MCF 10A (cell line): ENCODE results near the gene SMARCD2. TPM values are rescaled to one million over a fixed set of nuclear protein-coding genes. Genes with fewer than 3 reads are reported as not detected.

ENCODE experiments used
- BruUV-seq: library from RNA; stranded (reverse); fragments of 400-500 nt; replicated peaks from 2 replicates; lab custom pipeline; 2021; lab: Mats Ljungman, UMichigan
- CTCF ChIA-PET: fragments of 300-600 bp; sonication (Branson Sonifier 250); formaldehyde crosslinking; extraction: SDS; loops from one replicate; lab custom pipeline; 2021; ENCODE audit warnings: antibody characterized with exemption, inconsistent platforms; lab: Yijun Ruan, JAX
- POLR2A ChIA-PET: fragments of 300-600, 350-650 bp; sonication (Branson Sonifier 250); formaldehyde crosslinking; extraction: SDS; loops from one replicate; lab custom pipeline; 2020; ENCODE audit warnings: antibody characterized with exemption, inconsistent platforms; lab: Yijun Ruan, JAX
- DNase-seq: peaks from one replicate; pipeline ENCODE4 v3.0.0-alpha.2; 2018; ENCODE audit not compliant: unreplicated experiment
- H3K27ac Mint-ChIP-seq: one replicate; pipeline ENCODE4 v1.8.0; 2022; ENCODE audit warnings: mild to moderate bottlenecking, low read depth, mixed read lengths; ENCODE audit not compliant: unreplicated experiment
- H3K27me3 Mint-ChIP-seq: one replicate; pipeline ENCODE4 v1.8.0; 2022; ENCODE audit warnings: mixed read lengths; ENCODE audit not compliant: insufficient read depth, unreplicated experiment
- H3K36me3 Mint-ChIP-seq: one replicate; pipeline ENCODE4 v1.8.0; 2022; ENCODE audit warnings: mild to moderate bottlenecking, moderate library complexity, mixed read lengths; ENCODE audit not compliant: insufficient read depth, unreplicated experiment
- H3K4me1 Mint-ChIP-seq: one replicate; pipeline ENCODE4 v1.8.0; 2022; ENCODE audit warnings: mixed read lengths; ENCODE audit not compliant: insufficient read depth, unreplicated experiment
- H3K4me3 Mint-ChIP-seq: one replicate; pipeline ENCODE4 v1.8.0; 2022; ENCODE audit warnings: mild to moderate bottlenecking, moderate library complexity, mixed read lengths; ENCODE audit not compliant: unreplicated experiment
- H3K9me3 Mint-ChIP-seq: one replicate; pipeline ENCODE4 v1.8.0; 2022; ENCODE audit warnings: mixed read lengths; ENCODE audit not compliant: unreplicated experiment
- intact Hi-C: fragments of 100-400 bp; cut with micrococcal nuclease; formaldehyde crosslinking; loops from 2 replicates; pipeline ENCODE4 v1.14.1; 2022
- total RNA-seq: library from RNA; stranded (reverse); gene quantifications from 2 replicates; pipeline ENCODE4 v1.2.3, GENCODE V29; 2022
- TF ChIP-seq, protein P1 (sequence below): fragments of 200-600 bp; IDR thresholded peaks from one replicate; pipeline ENCODE4 v1.8.0; 2022; ENCODE audit warnings: antibody characterized with exemption, mild to moderate bottlenecking; ENCODE audit not compliant: unreplicated experiment

Gene SMARCD2
- total RNA-seq, 1 experiment from 2014 or later, result 54.6 TPM

DNA sequence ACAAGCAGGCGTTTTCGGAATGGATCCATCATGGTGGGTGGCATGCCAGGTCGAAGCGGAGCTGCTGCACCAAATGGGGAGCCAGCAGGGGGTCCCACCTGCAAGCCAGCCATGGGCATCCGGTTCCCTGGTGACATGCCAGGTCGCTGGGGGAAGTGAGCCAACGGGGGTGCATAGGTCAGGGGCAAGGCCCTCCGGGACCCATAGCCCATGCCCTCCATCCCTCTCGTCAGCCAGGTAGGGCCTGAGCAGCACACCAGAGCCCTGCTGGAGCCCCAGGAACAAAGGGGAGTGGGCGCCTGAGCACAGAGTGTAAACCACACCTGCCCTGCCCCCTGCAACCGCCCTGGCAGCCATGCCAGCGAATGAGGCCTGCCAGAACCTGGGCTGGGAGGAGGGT lies 5.0 kb downstream of the SMARCD2 start:
- Mint-ChIP-seq H3K36me3 (peaks cover 60% of the 10 kb centered on the region), H3K4me1 (peaks cover 25% of the 10 kb centered on the region), H3K27me3 (no peaks in the 10 kb centered on the region), H3K9me3 (no peaks in the 10 kb centered on the region), H3K4me3 (no peak overlapping the region), H3K27ac (peak overlapping the region; percentile 89)
- POLR2A ChIA-PET, result interaction anchor here (1.5 to 9.6 kb wide), 4 partner anchors 10 to 97 kb away, joined by 4 to 187 read pairs (median 8); partner anchors contain the start of genes FTSJ3 and PSMC5
- intact Hi-C loops, result loop anchor here (5.0 kb wide), 1 partner anchor 1165 kb away; no protein-coding TSS in a partner anchor
- no TSS peak for BruUV-seq
- CTCF ChIA-PET, result interaction anchor here (0.7 to 1.5 kb wide), 3 partner anchors 10 to 57 kb away, joined by 3 to 4 read pairs (median 4); partner anchors contain the start of gene FTSJ3
- TF ChIP-seq, protein P1, sequence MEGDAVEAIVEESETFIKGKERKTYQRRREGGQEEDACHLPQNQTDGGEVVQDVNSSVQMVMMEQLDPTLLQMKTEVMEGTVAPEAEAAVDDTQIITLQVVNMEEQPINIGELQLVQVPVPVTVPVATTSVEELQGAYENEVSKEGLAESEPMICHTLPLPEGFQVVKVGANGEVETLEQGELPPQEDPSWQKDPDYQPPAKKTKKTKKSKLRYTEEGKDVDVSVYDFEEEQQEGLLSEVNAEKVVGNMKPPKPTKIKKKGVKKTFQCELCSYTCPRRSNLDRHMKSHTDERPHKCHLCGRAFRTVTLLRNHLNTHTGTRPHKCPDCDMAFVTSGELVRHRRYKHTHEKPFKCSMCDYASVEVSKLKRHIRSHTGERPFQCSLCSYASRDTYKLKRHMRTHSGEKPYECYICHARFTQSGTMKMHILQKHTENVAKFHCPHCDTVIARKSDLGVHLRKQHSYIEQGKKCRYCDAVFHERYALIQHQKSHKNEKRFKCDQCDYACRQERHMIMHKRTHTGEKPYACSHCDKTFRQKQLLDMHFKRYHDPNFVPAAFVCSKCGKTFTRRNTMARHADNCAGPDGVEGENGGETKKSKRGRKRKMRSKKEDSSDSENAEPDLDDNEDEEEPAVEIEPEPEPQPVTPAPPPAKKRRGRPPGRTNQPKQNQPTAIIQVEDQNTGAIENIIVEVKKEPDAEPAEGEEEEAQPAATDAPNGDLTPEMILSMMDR, result no peak
- DNase-seq, result no peak

DNA sequence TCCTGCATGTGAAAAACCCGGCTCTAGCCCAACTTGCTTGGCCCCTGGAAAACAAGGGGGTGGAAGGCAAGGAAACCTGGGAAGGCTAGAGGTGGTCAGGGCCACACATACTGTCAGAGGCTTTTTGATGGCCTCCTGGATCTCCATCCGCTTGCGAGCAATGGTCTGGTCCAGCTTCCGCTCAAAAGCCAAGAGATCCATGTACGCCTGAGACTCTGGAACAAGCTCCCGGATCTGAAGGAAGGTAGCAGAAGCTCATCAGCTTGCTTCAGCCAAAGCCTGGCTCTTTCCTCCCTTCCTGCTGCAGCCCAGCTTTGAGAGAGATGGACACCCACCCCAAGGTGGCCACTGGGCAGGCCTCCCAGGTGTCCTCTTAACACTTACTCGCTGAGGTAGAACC lies 5.7 kb downstream of the SMARCD2 start:
- peaks cover 60% of the 10 kb centered on the region for H3K36me3 Mint-ChIP-seq
- BruUV-seq, result no TSS peak
- ChIA-PET CTCF (interaction anchor here (1.5 kb wide), 1 partner anchor 9 kb away, joined by 4 read pairs; the partner anchor contains the start of gene FTSJ3), POLR2A (interaction anchor here (9.6 kb wide), 1 partner anchor 9 kb away, joined by 187 read pairs; the partner anchor contains the start of genes FTSJ3 and PSMC5)
- no peaks in the 10 kb centered on the region for H3K9me3 Mint-ChIP-seq
- intact Hi-C loops, result loop anchor here (5.0 kb wide), 1 partner anchor 1165 kb away; no protein-coding TSS in a partner anchor
- H3K4me3 Mint-ChIP-seq, result no peak overlapping the region
- H3K4me1 Mint-ChIP-seq, result peaks cover 25% of the 10 kb centered on the region
- no peaks in the 10 kb centered on the region for H3K27me3 Mint-ChIP-seq
- TF ChIP-seq, protein P1, result no peak
- no peak for DNase-seq
- peak overlapping the region; percentile 89 for H3K27ac Mint-ChIP-seq

DNA sequence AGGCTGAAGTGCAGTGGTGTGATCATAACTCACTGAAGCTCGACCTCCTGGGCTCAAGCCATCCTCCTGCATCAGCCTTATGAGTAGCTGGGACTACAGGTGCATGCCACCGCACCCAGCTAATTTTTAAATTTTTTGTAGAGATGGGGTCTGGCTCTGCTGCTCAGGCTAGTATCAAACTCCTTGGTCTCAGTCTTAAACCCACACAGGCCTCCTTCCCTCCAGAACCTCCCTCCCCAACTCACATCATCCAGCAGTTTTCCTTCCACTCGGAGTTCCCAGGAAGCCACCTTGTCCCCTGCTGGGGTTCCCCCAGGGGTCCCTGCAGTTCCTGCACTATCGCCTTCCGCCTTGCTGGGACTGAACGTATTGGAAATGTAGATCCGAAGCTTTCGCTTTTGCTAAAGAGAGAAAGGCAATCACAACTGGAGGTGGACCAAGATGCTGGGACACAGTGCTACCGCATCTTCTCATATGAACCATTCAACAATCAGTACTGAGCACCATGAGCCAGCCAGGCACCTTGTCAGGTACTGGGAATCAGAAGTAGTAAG lies 7.2 kb downstream of the SMARCD2 start:
- Mint-ChIP-seq H3K27ac (no peak overlapping the region), H3K4me3 (no peak overlapping the region), H3K36me3 (peaks cover 62% of the 10 kb centered on the region), H3K27me3 (no peaks in the 10 kb centered on the region), H3K4me1 (peaks cover 13% of the 10 kb centered on the region), H3K9me3 (no peaks in the 10 kb centered on the region)
- ChIA-PET CTCF (interaction anchor here (0.6 to 2.4 kb wide), 11 partner anchors 10 to 444 kb away, joined by 3 to 9 read pairs (median 4); no protein-coding TSS in a partner anchor), POLR2A (interaction anchor here (0.9 to 1.8 kb wide), 3 partner anchors 9 to 213 kb away, joined by 3 to 10 read pairs (median 7); partner anchors contain the start of genes CCDC47, DDX42, MAP3K3 and PSMC5)
- BruUV-seq, result no TSS peak
- TF ChIP-seq, protein P1, result no peak
- intact Hi-C loops, result loop anchor here (5.0 kb wide), 1 partner anchor 1163 kb away; no protein-coding TSS in a partner anchor
- DNase-seq, result no peak
